ENCODE data around the gene MBNL2.

Gene MBNL2

DNA sequence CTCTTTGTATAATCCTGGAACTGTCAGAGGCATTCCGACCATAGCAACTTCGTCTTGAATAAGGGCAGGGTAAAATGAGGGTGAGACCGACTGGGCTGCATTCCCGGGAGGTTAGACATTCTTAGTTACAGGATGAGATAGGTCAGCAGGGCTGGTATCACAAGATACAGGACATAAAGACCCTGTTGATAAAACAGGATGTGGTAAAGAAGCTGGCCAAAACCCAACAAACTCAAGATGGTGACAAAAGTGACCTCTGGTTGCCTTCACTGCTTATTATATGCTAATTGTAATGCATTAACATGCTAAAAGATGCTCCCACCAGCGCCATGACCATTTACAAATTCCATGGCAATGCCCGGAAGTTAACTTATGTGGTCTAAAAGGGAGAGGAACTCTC lies 27.7 kb upstream of the MBNL2 start:
- DNase-seq (ENCODE audit: low spot score) = no peak
- in situ Hi-C loops (cut with MboI; ENCODE audit: low pct_unique_long_range_greater_than_20kb, low sequenced_read_pairs, unreplicated experiment) = no loop called here
- TF ChIP-seq, protein P1, sequence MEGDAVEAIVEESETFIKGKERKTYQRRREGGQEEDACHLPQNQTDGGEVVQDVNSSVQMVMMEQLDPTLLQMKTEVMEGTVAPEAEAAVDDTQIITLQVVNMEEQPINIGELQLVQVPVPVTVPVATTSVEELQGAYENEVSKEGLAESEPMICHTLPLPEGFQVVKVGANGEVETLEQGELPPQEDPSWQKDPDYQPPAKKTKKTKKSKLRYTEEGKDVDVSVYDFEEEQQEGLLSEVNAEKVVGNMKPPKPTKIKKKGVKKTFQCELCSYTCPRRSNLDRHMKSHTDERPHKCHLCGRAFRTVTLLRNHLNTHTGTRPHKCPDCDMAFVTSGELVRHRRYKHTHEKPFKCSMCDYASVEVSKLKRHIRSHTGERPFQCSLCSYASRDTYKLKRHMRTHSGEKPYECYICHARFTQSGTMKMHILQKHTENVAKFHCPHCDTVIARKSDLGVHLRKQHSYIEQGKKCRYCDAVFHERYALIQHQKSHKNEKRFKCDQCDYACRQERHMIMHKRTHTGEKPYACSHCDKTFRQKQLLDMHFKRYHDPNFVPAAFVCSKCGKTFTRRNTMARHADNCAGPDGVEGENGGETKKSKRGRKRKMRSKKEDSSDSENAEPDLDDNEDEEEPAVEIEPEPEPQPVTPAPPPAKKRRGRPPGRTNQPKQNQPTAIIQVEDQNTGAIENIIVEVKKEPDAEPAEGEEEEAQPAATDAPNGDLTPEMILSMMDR (IDR thresholded peaks at IDR 0.05; ENCODE audit: extremely low read depth, insufficient read depth, missing control alignments) = no peak

DNA sequence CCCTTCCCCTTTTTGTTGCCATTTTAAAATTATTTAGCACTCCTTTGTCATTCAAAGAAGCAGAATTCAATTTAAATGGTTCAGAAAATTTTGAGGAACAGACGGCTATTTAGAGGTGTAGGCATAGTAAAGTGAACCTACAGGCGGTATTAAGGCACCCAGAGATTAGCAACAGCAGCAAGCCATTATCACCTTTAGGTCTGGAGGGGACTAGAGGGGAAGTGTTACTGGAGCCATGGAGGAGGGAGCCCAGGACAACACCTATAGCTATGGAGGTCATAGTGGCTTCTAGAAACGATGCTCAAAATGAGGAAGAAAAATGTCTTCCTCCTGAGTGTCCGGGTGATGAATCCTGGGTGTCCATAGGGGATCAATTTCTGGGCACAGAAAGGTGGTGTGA lies 25.8 kb upstream of the MBNL2 start:
- DNase-seq (ENCODE audit: low spot score) = no peak
- TF ChIP-seq, protein P1 (IDR thresholded peaks at IDR 0.05; ENCODE audit: extremely low read depth, insufficient read depth, missing control alignments) = no peak
- in situ Hi-C loops (cut with MboI; ENCODE audit: low pct_unique_long_range_greater_than_20kb, low sequenced_read_pairs, unreplicated experiment) = no loop called here

DNA sequence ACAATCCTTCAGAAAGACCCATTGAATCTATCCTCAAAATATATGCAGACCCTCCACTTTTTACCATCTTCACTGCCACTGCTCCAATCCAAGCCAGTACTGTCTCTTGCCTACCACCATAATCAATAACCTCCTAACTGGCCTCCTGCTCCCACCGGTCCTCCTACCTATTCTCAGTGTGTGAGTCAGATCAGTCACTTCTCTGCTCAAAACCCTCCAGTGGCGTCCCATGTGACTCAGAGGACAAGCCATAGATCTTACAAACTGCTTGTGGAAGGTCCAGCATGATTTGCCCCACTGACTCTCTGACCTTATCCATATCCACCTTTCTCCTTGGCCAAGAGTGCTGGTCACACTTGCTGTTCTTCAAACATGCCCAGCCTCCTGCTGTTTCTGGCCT lies 23.4 kb upstream of the MBNL2 start:
- in situ Hi-C loops (cut with MboI; ENCODE audit: low pct_unique_long_range_greater_than_20kb, low sequenced_read_pairs, unreplicated experiment) = no loop called here
- TF ChIP-seq, protein P1 (IDR thresholded peaks at IDR 0.05; ENCODE audit: extremely low read depth, insufficient read depth, missing control alignments) = no peak
- no peak for DNase-seq (ENCODE audit: low spot score)

DNA sequence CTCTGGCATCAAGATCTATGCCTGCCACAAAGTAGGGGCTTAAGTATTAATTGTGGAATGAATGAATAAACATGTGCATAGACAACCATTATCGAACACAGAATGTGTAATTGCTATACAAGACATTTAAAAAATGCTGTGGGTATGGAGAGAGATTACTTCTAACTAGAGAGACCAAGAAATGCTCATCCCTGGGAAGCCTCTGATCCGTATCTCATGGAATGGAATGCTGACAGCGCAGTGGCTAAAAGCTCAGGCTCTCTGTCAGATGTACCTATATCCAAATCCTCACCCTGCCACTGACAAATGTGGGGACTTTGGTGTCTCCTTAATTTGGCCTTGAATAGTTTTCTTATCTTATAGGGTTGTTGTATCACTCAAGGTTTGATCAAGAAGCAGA lies 22.7 kb upstream of the MBNL2 start:
- TF ChIP-seq, protein P1 (IDR thresholded peaks at IDR 0.05; ENCODE audit: extremely low read depth, insufficient read depth, missing control alignments) = no peak
- DNase-seq (ENCODE audit: low spot score) = no peak
- in situ Hi-C loops (cut with MboI; ENCODE audit: low pct_unique_long_range_greater_than_20kb, low sequenced_read_pairs, unreplicated experiment) = no loop called here

DNA sequence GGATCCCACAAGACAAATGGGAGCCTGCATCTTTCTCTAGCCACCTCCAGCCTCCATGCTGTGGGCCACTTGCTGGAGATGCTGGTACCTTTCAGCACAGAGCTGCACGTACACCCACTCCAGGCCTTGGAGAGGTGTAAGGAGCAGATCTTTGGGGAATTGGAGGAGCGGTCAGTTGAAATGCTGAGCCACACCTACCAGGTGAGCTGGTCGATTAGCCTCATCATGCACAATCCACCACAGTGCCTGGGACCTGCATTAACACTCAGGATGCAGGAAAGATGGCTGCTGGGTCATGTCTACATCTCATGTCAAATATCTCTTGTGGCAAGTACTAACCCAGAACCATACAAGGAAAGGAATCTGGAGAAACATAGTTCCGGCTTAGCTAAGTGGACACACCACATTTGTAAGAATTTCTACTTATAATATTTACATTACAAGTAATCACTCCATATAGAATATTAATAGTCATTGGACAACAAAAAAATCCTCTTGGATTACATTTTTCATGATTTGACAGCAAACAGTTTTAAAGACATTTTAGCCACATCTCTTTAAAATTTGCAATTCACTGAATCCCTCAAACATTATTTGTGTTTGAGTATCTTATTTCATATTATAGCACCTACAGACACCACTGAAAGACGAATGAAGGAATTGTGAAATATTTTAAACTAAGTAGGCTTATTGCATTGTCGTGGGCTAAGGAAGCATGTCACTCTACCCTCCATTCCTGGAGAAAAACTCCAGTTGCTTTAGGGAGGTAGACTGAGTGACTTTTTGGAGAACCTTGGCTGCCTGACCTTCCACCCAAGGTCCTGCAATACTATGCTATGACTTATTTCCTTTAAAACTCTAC lies 21.8 kb upstream of the MBNL2 start:
- no peak for DNase-seq (ENCODE audit: low spot score)
- in situ Hi-C loops (cut with MboI; ENCODE audit: low pct_unique_long_range_greater_than_20kb, low sequenced_read_pairs, unreplicated experiment) = no loop called here
- TF ChIP-seq, protein P1 (IDR thresholded peaks at IDR 0.05; ENCODE audit: extremely low read depth, insufficient read depth, missing control alignments) = no peak

DNA sequence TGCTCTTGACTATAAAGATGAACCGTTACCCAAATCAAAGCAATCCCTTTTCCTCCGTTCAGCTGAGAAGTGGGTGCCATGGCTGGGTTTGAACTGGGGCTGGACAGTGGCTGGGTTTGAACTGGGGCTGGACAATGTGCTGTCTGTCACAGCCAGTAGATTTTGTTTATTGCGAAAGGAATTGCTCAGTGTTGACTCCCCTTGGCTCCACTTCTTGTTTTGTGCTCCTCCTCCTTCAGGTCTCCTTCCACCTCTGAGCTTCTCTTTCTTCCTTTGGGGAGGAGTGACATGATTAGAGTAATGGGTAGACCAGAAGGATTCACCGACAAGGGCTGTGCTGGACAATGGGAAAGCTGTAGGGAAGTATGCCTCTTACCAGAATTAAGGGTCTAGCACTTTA lies 19.4 kb upstream of the MBNL2 start:
- in situ Hi-C loops (cut with MboI; ENCODE audit: low pct_unique_long_range_greater_than_20kb, low sequenced_read_pairs, unreplicated experiment) = no loop called here
- TF ChIP-seq, protein P1 (IDR thresholded peaks at IDR 0.05; ENCODE audit: extremely low read depth, insufficient read depth, missing control alignments) = no peak
- DNase-seq (ENCODE audit: low spot score) = no peak
